ENCODE data around the gene ZBTB3. TPM values are rescaled to one million over a fixed set of nuclear protein-coding genes. Genes with fewer than 3 reads are reported as not detected.
"Not testable (repeated sequence)": the region's sequence is repeated elsewhere in the genome, so short reads cannot be mapped to it uniquely, and the experiment has no call there.

The ZBTB3 gene
- total RNA-seq, 1 donor from 2014 or later: 12.7 TPM

DNA sequence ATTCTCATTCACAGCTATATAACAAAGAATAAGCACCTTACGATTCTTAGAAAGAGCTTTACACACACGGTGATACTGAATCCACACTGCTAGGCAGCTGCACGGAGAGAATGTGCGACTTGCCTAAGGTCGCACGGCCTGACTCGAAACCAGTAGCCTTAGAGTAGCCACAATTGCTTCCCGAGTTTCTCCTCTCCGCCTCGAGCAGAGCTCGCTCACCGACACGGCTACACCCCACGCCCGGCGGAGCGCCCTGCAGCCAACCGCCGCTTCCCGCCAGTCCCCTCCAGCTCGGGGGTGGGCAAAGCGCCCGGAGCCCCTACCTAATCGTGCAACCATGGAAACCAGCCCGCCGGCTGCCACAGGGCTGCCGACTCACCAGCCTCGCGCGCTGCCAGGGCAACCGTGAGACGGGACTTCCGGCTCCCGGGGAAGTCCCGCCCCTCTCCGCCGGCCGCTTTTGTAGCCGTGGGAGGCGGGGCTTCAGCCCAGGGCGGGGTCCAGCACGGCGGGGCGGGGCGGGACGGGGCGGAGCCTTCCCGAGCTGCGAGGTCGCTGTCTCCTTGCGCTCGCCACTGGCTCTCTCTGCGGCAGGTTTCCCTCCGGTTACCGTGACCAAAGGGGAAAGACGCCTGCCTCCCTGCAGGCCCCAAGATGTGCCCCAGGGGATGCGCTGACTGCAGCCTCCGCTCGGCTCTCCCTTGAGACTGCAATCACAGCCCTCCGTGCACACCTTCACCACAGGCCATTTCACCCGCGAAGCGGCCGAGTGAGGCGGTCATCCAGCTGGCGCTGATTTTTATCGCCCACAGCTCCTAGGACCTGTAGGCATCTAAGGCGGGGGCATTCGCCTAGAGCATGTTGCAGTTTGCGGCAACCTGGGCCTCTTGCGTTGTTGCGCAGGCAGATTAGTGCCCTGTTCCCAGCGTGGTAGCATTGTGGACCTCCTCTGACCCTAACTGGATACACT lies 47.8 kb downstream of the ZBTB3 start:
- peak overlapping the region; percentile 92 for H3K4me3 Mint-ChIP-seq (ENCODE audit: unreplicated experiment)
- H3K4me1 Mint-ChIP-seq (ENCODE audit: unreplicated experiment): peaks cover 28% of the 10 kb centered on the region
- peak; percentile 97 for DNase-seq (ENCODE audit: low spot score)
- H3K36me3 Mint-ChIP-seq (ENCODE audit: low read depth, unreplicated experiment): peaks cover 17% of the 10 kb centered on the region
- peak overlapping the region; percentile 94 for H3K27ac Mint-ChIP-seq (ENCODE audit: unreplicated experiment)
- H3K9me3 Mint-ChIP-seq (ENCODE audit: unreplicated experiment): no peaks in the 10 kb centered on the region
- TF ChIP-seq, protein P1, sequence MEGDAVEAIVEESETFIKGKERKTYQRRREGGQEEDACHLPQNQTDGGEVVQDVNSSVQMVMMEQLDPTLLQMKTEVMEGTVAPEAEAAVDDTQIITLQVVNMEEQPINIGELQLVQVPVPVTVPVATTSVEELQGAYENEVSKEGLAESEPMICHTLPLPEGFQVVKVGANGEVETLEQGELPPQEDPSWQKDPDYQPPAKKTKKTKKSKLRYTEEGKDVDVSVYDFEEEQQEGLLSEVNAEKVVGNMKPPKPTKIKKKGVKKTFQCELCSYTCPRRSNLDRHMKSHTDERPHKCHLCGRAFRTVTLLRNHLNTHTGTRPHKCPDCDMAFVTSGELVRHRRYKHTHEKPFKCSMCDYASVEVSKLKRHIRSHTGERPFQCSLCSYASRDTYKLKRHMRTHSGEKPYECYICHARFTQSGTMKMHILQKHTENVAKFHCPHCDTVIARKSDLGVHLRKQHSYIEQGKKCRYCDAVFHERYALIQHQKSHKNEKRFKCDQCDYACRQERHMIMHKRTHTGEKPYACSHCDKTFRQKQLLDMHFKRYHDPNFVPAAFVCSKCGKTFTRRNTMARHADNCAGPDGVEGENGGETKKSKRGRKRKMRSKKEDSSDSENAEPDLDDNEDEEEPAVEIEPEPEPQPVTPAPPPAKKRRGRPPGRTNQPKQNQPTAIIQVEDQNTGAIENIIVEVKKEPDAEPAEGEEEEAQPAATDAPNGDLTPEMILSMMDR (IDR thresholded peaks at IDR 0.05; ENCODE audit: unreplicated experiment): no peak
- H3K27me3 Mint-ChIP-seq (ENCODE audit: unreplicated experiment): peaks cover 9% of the 10 kb centered on the region

DNA sequence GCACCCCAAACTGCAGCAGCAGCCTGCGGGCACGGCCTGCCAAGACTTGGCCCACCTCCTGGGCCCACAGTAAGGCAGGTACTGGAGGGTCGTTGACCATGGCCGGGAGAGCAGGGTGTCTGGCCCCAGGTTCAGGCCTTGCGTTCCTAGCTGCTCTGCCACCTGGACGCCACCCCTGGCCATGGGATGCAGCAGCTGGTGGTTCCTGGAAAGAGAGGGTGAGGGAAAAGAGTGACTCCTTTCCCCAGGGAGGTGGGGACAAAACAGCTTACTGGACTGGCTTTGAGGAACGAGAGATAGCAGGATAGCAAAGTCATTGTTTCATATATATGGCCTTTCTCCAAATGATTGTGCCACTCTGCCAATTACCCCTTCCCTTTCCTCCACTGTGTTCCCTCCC lies 48.5 kb downstream of the ZBTB3 start:
- Mint-ChIP-seq H3K36me3 (ENCODE audit: low read depth, unreplicated experiment) (peaks cover 15% of the 10 kb centered on the region), H3K27me3 (ENCODE audit: unreplicated experiment) (peaks cover 9% of the 10 kb centered on the region), H3K4me3 (ENCODE audit: unreplicated experiment) (peak overlapping the region; percentile 86), H3K4me1 (ENCODE audit: unreplicated experiment) (peaks cover 26% of the 10 kb centered on the region), H3K27ac (ENCODE audit: unreplicated experiment) (peak overlapping the region; percentile 94), H3K9me3 (ENCODE audit: unreplicated experiment) (no peaks in the 10 kb centered on the region)
- no peak for DNase-seq (ENCODE audit: low spot score)
- TF ChIP-seq, protein P1 (IDR thresholded peaks at IDR 0.05; ENCODE audit: unreplicated experiment): no peak

- not testable (repeated sequence) for H3K27ac Mint-ChIP-seq (ENCODE audit: unreplicated experiment); DNase-seq (ENCODE audit: low spot score); H3K9me3 Mint-ChIP-seq (ENCODE audit: unreplicated experiment); H3K27me3 Mint-ChIP-seq (ENCODE audit: unreplicated experiment); H3K4me3 Mint-ChIP-seq (ENCODE audit: unreplicated experiment)
- Mint-ChIP-seq H3K4me1 (ENCODE audit: unreplicated experiment) (peaks cover 14% of the 10 kb centered on the region), H3K36me3 (ENCODE audit: low read depth, unreplicated experiment) (peaks cover 14% of the 10 kb centered on the region)
Measured at GRCh38 chr11:62703921-62704320, 50.0 kb downstream of the ZBTB3 start.

- no peak overlapping the region for H3K27ac Mint-ChIP-seq (ENCODE audit: unreplicated experiment)
- DNase-seq (ENCODE audit: low spot score): no peak
- no peak overlapping the region for H3K4me3 Mint-ChIP-seq (ENCODE audit: unreplicated experiment)
- H3K27me3 Mint-ChIP-seq (ENCODE audit: unreplicated experiment): peaks cover 11% of the 10 kb centered on the region
- H3K36me3 Mint-ChIP-seq (ENCODE audit: low read depth, unreplicated experiment): peaks cover 14% of the 10 kb centered on the region
- H3K9me3 Mint-ChIP-seq (ENCODE audit: unreplicated experiment): no peaks in the 10 kb centered on the region
- H3K4me1 Mint-ChIP-seq (ENCODE audit: unreplicated experiment): peaks cover 7% of the 10 kb centered on the region
- TF ChIP-seq, protein P1 (IDR thresholded peaks at IDR 0.05; ENCODE audit: unreplicated experiment): no peak
Measured at GRCh38 chr11:62702246-62702645, 51.7 kb downstream of the ZBTB3 start.

Small RNA genes within 50 kb of the gene (microRNA-seq; reads per million reads assigned to microRNA genes)
- 1.7 reads per million, percentile 25 among the genes with 10 or more reads in this experiment for gene MIR6514 (ENCODE audit: unreplicated experiment)
- gene MIR6748 (ENCODE audit: unreplicated experiment): 0.21 reads per million

Other genes starting within 250 kb of the ZBTB3 start
- gene AHNAK, start 207.4 kb downstream of the ZBTB3 start, total RNA-seq (ENCODE audit: unreplicated experiment): 136 TPM
- 1,951 TPM for gene EEF1G, start 180.3 kb downstream of the ZBTB3 start, total RNA-seq (ENCODE audit: unreplicated experiment)
- 21.2 TPM for gene TUT1, start 162.6 kb downstream of the ZBTB3 start, total RNA-seq (ENCODE audit: unreplicated experiment)
- gene MTA2, start 152.3 kb downstream of the ZBTB3 start, total RNA-seq (ENCODE audit: unreplicated experiment): 157 TPM
- gene EML3, start 141.4 kb downstream of the ZBTB3 start, total RNA-seq (ENCODE audit: unreplicated experiment): 98.6 TPM
- 2.1 TPM for gene ROM1, start 140.9 kb downstream of the ZBTB3 start, total RNA-seq (ENCODE audit: unreplicated experiment)
- 32.8 TPM for gene B3GAT3, start 132.2 kb downstream of the ZBTB3 start, total RNA-seq (ENCODE audit: unreplicated experiment)
- gene GANAB, start 107.5 kb downstream of the ZBTB3 start, total RNA-seq (ENCODE audit: unreplicated experiment): 383 TPM
- gene INTS5, start 100.9 kb downstream of the ZBTB3 start, total RNA-seq (ENCODE audit: unreplicated experiment): 24.8 TPM
- gene C11orf98, start 89.0 kb downstream of the ZBTB3 start, total RNA-seq (ENCODE audit: unreplicated experiment): 60.1 TPM
- 8.7 TPM for gene CSKMT, start 88.8 kb downstream of the ZBTB3 start, total RNA-seq (ENCODE audit: unreplicated experiment)
- gene UQCC3, start 82.5 kb downstream of the ZBTB3 start, total RNA-seq (ENCODE audit: unreplicated experiment): 4.7 TPM
- 11.2 TPM for gene LBHD1, start 81.9 kb downstream of the ZBTB3 start, total RNA-seq (ENCODE audit: unreplicated experiment)
- gene UBXN1, start 75.1 kb downstream of the ZBTB3 start, total RNA-seq (ENCODE audit: unreplicated experiment): 137 TPM
- gene LRRN4CL, start 64.6 kb downstream of the ZBTB3 start, total RNA-seq (ENCODE audit: unreplicated experiment): 0.44 TPM
- 53.6 TPM for gene BSCL2, start 46.7 kb downstream of the ZBTB3 start, total RNA-seq (ENCODE audit: unreplicated experiment)
- 1.1 TPM for gene GNG3, start 46.5 kb downstream of the ZBTB3 start, total RNA-seq (ENCODE audit: unreplicated experiment)
- 43.6 TPM for gene HNRNPUL2, start 26.7 kb downstream of the ZBTB3 start, total RNA-seq (ENCODE audit: unreplicated experiment)
- 38.1 TPM for gene TTC9C, start 25.7 kb downstream of the ZBTB3 start, total RNA-seq (ENCODE audit: unreplicated experiment)
- gene POLR2G, start 7.4 kb upstream of the ZBTB3 start, total RNA-seq (ENCODE audit: unreplicated experiment): 93.6 TPM
- gene TAF6L, start 17.2 kb upstream of the ZBTB3 start, total RNA-seq (ENCODE audit: unreplicated experiment): 31.0 TPM
- 26.7 TPM for gene TMEM179B, start 33.2 kb upstream of the ZBTB3 start, total RNA-seq (ENCODE audit: unreplicated experiment)
- gene TMEM223, start 37.8 kb upstream of the ZBTB3 start, total RNA-seq (ENCODE audit: unreplicated experiment): 13.9 TPM
- gene NXF1, start 51.3 kb upstream of the ZBTB3 start, total RNA-seq (ENCODE audit: unreplicated experiment): 50.8 TPM
- gene STX5, start 77.9 kb upstream of the ZBTB3 start, total RNA-seq (ENCODE audit: unreplicated experiment): 37.9 TPM
- gene TEX54, start 78.7 kb upstream of the ZBTB3 start, total RNA-seq (ENCODE audit: unreplicated experiment): not detected
- gene WDR74, start 85.4 kb upstream of the ZBTB3 start, total RNA-seq (ENCODE audit: unreplicated experiment): 42.2 TPM
- 147 TPM for gene SLC3A2, start 126.7 kb upstream of the ZBTB3 start, total RNA-seq (ENCODE audit: unreplicated experiment)
- not detected for gene CHRM1, start 167.2 kb upstream of the ZBTB3 start, total RNA-seq (ENCODE audit: unreplicated experiment)
- not detected for gene SLC22A6, start 230.8 kb upstream of the ZBTB3 start, total RNA-seq (ENCODE audit: unreplicated experiment)